ENCODE data around the gene WDR87. TPM values are rescaled to one million over a fixed set of nuclear protein-coding genes. Genes with fewer than 3 reads are reported as not detected.
"Not testable (repeated sequence)": the region's sequence is repeated elsewhere in the genome, so short reads cannot be mapped to it uniquely, and the experiment has no call there.

WDR87 gene
- polyA plus RNA-seq, 12 donors, result 0.06 to 0.34 (median 0.15) TPM; not detected in 2

DNA sequence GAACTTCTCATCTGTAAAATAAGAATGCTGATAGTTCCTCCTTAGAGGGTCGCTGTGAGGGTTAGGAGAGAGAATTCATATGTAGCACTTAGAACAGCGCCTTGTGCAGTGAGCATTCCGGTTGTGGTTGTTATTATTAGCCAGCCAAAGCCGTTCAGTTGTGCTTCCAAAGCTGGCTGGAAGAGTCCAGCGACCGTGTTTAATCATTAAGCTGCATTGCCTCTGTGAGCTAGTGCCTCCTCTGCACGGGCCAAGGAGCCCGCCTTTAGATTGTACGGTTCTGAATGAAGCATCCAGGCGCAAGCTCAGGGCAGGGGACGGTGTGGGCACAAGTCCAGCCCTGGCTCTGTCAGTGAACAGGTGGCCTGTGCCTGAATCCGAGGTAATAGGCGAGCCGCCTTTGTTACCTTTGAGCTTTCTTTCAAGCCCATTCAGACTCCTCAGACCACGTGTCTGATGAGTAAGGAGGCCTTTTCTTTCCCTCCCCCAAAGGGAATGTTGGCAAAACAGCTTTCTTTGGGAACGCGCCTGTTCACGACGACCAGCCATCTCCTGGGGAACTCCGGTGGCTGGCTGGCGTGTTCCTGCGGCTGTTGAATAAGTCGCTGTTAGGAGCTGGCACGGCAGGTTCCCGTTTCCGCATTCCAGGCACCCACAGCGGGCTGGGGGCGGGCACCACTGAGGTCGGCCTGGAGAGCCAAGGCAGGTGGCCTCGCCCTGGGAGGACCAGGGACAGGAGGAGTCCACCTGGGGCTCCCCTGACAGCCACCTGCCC lies 25.7 kb upstream of the WDR87 start:
- DNase-seq, result peak; percentile 54

DNA sequence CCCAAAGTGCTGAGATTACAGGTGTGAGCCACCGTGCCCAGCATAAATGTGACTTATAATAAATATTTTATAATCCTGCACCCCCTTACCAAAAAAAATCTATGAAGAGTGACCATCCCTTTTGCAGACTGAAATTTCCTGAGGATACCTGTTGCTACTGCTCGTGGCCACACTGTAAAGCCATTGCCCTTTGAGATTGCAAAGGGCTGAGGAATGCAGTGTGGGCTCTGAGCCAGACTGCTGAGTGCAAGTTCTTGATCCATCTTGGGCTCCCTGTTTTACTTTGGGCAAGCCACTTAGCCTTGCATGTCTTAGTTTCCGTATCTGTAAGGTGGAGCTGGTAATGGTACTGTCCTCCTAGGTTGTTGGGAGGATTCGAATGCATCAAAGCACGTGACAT lies 24.0 kb upstream of the WDR87 start:
- DNase-seq, result no peak

DNA sequence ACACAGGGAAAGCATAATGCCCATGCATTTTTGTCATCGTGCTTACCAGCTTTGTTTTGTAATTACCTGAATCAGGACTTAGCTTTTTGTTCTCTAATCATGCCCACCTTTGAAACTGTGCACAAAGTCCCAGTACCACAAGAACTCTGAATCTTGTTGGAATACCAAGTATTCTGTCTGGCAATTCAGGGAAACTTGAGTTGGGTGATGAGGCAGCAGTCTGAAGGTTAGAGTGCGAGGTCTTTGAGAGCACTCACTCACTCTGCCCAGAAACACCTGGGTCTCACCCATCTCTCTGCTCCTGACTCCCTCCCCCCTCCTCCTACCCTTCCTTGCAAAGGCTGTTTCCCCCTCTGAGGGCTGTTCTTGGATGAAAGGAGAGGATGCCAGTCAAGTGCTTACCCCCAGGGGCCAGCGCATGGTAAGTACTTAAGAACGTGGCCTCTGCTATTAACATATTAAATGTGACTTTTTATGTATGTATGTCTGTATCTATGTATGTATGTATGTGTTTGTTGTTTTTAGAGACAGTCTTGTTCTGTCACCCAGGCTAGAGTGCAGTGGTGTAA lies 23.0 kb upstream of the WDR87 start:
- DNase-seq, result no peak

DNA sequence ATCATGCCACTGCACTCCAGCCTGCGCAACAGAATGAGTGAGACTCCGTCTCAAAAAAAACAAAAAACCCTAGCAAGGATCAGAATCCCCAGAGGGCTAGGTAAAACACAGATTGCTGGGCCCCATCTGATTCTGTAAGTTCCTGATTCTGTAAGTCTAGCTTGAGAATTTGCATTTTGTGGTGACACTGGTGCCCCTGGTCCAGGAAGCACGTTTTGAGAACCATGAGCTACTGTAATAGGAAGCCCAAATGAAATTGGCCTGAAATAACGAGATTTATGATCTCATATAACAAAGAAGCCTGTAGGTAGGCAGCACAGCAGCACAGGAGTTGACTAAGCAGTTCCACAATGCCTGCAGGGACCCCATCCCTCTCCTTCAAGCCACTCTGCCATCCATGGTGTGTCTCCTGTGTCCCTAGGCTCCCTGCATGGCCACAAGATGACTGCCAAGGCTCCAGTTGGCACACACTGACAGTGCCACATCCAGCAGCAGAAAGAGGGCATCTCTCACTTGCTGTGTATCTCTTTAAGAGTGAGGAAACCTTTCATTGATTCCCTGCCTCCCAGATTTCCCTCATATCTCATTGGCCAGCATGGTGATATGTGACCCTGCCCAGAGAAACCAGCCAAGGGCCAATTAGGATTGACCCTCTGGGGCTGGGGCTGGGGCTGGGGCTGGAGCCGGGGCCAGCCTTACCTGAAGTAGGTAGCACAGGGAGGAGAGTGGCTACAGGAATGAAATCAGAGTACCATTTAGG lies 22.3 kb upstream of the WDR87 start:
- DNase-seq, result no peak

DNA sequence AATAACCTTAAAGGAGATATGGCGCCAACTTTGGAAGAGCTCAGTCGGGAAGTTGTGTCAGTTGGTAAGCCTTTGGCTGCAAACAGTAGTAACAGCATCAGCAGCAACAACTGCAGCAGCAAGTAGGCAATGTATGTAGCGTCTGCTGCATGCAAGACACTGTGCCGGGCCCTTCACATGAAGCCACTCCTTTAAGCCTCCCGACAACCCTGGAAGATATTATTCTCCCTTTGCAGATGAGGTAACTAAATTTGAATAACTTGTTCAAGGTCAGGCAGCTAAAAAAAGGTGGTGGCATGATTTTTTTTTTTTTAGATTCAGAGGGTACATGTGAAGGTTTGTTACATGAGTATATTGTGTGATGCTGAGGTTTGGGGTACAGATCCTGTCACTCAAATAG lies 20.3 kb upstream of the WDR87 start:
- DNase-seq, result no peak

DNA sequence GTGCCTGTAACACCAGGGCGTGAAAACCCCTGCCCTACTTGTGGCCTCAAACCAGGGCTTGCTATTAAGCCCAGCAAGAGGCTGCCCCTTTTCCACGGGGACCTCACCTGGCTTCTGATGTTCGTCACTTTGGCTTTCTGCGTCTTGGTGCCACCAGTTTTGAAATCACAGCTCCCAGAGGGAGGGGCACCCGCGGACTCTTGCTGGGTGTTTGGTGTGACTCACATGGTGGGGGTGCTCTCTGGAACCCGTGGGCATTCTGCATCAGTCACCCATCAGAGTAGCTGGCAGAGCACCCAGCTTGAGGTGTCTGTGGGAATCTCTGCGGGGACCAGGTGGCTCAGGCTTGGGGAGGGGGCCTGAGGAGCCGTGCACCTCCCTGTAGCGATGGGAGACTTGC lies 19.9 kb upstream of the WDR87 start:
- no peak for DNase-seq

DNA sequence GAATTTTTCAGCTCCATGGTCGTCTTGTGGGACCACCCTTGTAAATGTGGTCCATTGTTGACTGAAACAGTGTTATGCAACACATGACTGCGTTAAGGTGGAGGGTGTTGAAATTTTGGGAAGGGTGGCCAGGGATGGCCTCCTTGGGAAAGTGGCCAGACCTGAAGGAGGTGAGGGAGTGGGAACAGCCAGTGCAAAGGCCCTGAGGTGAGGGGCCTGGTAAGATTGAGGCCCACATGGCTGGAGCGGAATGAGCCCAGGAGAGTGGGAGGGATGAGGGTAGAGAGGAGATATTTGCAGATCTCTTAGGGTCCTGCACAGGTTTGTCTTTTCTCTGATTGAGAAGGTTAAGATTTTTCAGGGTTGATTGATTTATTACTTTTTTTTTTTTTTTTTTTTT lies 18.8 kb upstream of the WDR87 start:
- no peak for DNase-seq

DNA sequence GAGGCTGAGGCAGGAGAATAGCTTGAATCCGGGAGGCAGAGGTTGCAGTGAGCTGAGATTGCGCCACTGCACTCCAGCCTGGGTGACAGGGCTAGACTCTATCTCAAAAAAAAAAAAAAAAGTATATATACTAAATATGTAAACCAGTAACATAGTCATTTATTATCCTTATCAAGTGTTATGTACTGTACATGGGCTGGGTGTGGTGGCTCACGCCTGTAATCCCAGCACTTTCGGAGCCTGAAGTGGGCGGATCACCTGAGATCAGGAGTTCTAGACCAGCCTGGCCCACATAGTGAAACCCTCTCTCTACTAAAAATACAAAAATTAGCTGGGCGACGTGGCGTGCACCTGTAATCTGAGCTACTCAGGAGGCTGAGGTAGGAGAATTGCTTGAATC lies 18.2 kb upstream of the WDR87 start:
- not testable (repeated sequence) for DNase-seq

DNA sequence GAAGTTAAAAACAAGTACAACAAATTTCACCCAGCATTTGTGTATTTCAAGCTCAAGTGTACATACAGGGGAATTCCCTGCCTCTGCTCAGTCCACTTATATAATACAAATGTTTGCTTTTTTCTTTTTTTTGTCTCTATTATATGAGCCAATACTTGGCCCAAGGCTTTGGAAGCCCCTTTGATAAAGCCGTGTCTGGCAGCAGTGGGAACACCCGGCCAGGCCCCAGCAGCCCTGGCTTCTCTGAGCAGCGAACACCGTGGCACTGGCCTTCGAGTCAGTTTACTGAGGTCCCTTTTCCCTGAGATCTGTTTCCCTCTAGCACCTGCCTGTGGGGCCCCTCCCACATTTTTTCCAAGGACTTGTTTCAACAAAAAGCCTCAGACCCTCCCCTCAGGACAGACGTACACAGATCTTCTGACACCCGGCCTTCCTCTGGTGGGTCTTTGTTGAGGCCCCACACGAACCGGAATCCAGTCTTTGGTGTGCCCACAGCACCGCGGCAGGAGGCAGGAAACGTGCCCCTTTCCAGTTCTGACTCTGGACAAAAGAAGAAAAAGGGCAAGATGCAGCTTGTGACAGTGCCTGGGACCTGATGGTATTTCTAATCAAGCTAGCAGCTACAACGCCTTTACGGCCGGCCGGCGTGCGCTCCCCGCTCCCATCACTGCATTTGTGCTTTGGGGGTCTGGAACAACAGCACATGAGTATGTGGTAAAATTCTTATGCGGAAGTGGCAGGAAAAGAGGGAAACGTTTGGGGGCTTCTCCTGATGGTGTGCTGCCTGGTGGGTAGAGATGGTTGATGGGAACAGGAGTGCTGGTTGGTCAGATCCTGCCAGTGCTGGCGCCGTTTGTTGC lies 14.4 kb upstream of the WDR87 start:
- DNase-seq, result no peak

DNA sequence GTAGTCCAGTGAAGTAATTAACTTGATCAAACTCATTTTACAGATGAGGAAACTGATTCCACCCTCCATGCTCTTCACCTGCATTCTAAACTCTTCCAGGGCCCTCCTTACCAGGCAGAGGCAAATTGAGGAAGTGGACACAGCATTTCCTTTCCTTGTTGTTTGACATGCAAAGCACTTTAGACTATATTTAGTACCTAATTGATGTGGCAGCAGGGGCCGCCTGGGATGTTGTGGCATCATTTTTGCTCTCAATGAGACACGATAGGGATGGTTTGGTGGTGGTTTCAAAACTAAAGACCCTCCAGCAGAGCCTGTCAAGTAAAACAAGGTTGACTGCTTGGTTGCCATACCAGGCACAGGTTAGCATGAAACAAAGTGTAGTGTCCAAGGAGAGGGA lies 8.5 kb upstream of the WDR87 start:
- no peak for DNase-seq

DNA sequence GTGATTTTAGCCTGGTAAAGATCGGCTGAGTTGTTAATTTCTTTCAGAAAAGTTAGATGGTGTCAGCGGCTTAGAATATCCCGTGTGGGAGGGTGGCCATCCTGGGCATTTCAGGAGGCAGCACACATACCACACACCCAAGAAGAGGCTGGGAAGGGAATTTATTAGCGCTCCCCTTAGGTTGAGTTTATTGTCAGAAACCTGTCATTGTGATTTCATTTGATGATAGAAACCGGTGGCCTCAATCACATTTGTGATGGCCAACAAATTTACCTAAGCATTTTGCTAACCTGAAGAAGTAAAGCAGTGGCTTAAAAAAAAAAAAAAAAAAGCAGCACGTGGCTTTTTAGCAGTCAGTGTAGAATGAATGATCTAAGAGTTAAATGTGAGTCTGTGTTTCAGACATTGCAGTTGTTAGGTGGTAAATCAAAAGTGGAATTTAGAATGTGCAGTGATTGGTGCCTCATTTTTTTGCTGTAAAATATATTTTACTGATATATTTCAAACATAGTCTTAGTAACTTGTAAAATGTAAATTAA lies 3.3 kb upstream of the WDR87 start:
- DNase-seq, result no peak

DNA sequence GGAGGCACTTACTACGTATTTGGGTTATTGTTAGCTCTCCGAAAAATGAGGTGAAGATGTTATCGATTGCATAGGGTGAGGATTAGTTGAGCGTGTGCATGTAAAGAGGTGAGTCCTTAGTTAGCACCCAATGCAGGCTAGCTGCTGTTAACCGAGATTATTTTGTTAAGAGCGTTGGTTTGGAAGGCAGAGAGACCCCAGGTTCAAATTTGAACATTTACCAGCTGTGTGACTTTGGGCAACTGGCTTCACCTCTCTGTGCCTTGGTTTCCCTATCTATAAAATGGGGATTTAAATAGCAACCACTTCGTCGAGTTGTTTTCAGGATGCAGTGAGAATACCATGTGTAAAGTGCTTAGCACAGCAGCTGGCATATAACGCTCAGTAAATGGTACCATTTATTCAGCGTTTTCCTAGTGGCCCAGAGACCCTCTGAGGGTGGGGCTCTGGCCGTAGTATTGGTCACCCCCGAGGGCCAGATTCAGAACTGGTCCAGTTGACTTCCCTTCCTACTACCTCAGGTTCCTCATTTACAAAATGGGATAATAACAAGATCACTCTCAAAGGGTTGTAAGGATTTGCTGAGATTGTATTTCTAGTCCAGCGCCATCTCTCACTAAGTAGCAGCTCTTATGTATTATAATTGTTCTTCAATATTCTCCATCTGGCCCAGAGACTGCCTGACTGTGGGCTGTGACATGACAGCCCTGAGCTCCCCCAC lies 1.5 kb upstream of the WDR87 start:
- no peak for DNase-seq

DNA sequence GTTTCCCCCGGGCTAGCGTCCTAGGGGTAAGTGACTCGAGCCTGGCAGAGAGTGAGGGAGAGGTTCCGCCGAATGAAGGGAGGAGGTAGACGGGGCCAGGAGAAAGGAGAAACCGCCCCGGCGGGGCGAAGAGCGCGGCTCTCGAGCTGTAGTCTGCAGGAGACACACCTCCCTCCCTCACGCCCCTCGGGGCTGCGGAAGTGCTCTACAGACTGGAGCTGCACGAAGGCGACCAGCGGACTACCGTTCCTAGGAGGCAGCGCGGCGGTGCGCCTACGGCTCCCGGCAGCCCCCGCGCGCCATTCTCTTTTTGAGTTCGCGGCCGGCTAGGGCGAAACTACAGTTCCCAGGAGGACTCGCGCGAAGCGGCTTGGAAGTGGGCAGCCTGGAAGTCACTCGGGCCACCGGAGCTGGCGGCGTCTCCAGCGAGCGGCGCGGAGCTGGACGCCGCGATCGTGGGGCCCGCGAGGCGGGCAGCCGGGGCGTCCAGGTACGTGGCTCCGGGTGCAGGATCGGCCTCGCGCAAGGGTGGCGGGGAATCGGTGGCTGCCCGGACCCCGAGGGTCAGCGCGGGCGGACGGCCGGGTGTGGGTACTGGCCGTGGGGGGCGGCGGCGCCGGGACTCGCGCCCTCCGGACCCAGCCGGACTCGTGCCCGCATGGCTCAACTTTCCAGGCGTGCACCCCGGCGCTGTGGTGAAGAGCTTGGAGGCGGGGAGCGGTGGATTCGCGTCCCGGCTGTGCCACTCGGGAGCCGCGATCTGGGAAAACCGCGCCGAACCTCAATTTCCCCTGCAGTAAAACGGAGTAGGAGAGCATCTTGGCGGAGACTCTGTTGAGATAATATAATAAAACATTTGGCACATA lies 708 bp upstream of the WDR87 start, which contains the start of gene SIPA1L3:
Gene SIPA1L3, plus strand, starts transcription at position 340 of the 866 bp plus-strand sequence. CDS start 174,358 bp downstream, outside the sequence.
- peak; percentile 95 for DNase-seq

DNA sequence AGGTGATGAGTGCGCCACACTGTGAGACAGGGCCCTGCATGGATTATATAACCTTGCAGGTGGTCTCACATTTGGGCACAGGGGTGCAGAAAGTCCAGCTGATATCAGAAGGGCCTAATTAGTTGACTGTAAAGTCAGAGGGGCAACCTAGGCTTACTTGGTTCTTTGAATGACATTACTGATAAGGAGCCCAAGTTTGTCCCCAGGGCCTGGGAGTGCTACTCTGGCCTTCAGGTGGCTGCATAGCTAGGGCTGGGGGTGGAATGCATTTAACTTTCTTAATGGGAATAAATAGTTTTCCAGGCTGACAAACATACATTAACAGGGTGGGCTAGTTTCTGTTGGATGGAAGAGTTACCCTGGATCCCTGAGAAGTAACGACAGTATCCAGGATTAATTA lies 3.3 kb downstream of the WDR87 start:
- no peak for DNase-seq

DNA sequence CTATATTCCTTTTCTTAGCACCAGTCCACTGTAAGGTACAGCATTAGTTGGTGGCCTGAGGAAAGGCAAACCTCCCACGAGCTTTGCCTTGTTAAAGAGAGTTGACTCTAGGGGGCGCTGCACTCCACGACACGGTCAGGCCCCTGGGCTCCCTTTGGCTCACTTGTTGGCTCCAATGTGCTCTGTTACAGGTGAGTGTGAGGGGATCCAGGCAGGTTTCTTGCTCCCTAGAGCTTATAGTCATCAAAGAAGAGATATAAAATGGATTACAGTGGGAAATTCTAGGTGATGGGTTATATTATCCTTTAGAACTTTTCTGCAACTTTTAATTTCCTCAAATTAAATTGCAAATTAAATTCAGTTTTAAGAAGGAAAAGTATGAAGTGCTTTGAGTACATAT lies 3.7 kb downstream of the WDR87 start:
- peak; percentile 72 for DNase-seq

DNA sequence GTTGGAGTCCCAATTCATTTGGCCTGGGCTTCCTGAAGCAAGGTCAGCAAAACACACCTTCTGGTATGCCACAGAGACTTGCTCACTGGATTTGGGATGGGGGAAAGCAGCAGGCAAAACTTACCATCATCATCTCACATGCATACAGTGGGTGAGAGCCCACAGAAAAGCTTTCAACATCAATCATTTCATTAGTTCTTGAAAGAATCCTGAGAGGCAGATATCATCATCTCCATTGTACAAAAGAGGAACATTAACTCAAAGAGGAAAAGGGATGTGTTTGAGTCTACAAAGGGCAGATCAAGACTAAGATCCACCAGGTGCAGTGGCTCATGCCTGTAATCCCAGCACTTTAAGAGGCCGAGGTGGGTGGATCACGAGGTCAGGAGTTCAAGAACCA lies 6.4 kb downstream of the WDR87 start:
- DNase-seq, result no peak

DNA sequence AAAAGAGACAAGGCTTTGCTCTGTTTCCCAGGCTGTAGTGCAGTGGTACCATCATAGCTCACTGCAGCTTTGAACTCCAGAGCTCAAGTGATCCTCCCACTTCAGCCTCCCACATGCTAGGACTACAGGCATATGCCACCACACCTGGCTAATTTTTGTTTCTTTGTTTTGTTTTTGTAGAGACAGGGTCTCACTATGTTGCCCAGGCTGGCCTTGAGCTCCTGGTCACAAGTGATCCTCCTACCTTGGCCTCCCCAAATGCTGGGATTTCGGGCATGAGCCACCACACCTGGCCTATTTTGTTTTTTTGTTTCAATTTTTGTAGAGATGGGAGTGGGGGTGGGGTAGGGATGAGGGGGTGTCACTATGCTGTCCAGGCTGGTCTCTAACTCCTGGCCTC lies 6.9 kb downstream of the WDR87 start:
- no peak for DNase-seq

DNA sequence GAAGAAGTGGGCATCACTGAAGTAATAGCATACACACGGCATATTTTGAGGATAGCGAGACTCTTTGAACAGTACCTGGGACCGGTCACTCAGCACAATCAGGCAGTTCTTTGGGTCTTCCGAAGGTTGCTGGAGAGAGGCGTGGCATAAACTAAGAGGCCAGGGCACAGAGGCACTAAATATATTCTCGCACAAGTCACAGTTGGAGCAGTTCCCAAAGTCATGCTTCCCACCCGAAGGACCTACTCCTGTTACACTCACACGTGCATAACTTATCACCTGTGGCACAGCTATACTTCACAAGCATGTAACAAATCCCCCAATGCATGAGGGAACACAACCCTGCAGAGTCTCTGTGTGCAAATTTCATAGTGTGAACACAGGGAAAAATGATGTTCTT lies 10.2 kb downstream of the WDR87 start:
- no peak for DNase-seq

DNA sequence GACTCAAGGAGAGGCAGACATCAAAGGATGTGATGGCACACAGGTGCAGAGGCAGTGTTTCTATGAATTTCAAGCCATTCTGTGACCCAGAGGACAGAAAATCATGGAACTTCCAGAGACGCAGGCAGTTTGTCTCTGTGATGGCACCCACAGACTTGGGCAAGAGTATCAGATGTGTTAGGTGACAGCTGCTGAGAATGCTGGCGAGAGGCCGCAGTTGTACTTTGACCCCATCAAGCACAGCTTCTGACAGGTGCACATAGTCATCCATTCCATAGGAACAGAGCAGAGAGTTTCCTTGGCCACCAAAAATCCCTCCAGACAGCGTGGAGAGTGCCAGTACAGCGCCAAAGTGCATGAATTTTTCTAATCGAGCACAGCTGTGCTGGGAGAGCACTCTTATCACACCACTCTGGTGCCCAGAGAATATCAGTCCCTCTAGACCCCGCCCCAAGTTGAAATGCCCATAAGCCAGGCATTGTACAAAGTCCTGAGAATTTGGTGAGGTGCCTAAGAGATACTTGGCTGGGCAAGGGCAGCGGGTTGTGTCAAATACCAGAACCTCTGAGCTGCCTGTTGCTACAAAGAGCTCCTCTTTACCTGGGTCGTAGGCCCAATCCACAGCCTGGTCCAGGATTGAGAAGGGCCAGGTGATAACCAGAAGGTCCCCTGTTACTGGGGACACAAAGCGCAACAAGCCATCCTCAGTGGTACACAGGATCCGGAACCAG lies 12.4 kb downstream of the WDR87 start:
- DNase-seq, result no peak

Measured in muscle of arm (tissue), 12 donors.